IPS-15b (cell line): Measurements from ENCODE around the gene SRRM2.

Experiments used
- H3K27me3 ChIP-seq: one replicate; pipeline ENCODE4 v1.6.1; 2013; ENCODE audit warnings: low read length; ENCODE audit not compliant: control insufficient read depth, insufficient read depth
- H3K36me3 ChIP-seq: one replicate; pipeline ENCODE4 v1.6.1; 2013; ENCODE audit warnings: low read length; ENCODE audit not compliant: control insufficient read depth, insufficient read depth
- H3K4me1 ChIP-seq: one replicate; pipeline ENCODE4 v1.6.1; 2013; ENCODE audit warnings: mild to moderate bottlenecking, low read length; ENCODE audit not compliant: control insufficient read depth, insufficient read depth
- H3K4me3 ChIP-seq: one replicate; pipeline ENCODE4 v1.5.1; 2013; ENCODE audit warnings: low read depth, low read length
- H3K9ac ChIP-seq: one replicate; pipeline ENCODE4 v1.6.1; 2013; ENCODE audit warnings: low read depth, mild to moderate bottlenecking, low read length
- H3K9me3 ChIP-seq: one replicate; pipeline ENCODE4 v1.6.1; 2013; ENCODE audit warnings: mild to moderate bottlenecking, low read length; ENCODE audit not compliant: control insufficient read depth, insufficient read depth

Gene SRRM2

GRCh38 chr16:2745116-2745890 lies 7.1 kb upstream of the SRRM2 start:
- Histone ChIP-seq H3K4me3 (no peak overlapping the region), H3K9ac (no peak overlapping the region), H3K36me3 (peaks cover 2% of the 10 kb centered on the region), H3K27me3 (no peaks in the 10 kb centered on the region), H3K4me1 (no peaks in the 10 kb centered on the region), H3K9me3 (no peaks in the 10 kb centered on the region)

GRCh38 chr16:2745961-2746360 lies 6.5 kb upstream of the SRRM2 start:
- Histone ChIP-seq H3K9me3 (no peaks in the 10 kb centered on the region), H3K9ac (no peak overlapping the region), H3K4me1 (no peaks in the 10 kb centered on the region)

GRCh38 chr16:2748757-2749455 lies 3.5 kb upstream of the SRRM2 start:
- Histone ChIP-seq H3K36me3 (peaks cover 2% of the 10 kb centered on the region), H3K4me1 (no peaks in the 10 kb centered on the region), H3K9ac (no peak overlapping the region), H3K27me3 (no peaks in the 10 kb centered on the region), H3K9me3 (no peaks in the 10 kb centered on the region), H3K4me3 (no peak overlapping the region)

More at GRCh38 chr16:2745961-2746360, 6.5 kb upstream of the SRRM2 start:
- Histone ChIP-seq H3K36me3 (peaks cover 2% of the 10 kb centered on the region), H3K4me3 (no peak overlapping the region), H3K27me3 (no peaks in the 10 kb centered on the region)

- Histone ChIP-seq H3K36me3 (peaks cover 2% of the 10 kb centered on the region), H3K4me1 (peaks cover under 1% of the 10 kb centered on the region), H3K9me3 (no peaks in the 10 kb centered on the region), H3K4me3 (no peak overlapping the region), H3K9ac (no peak overlapping the region), H3K27me3 (no peaks in the 10 kb centered on the region)
Measured at GRCh38 chr16:2749476-2749875, 3.0 kb upstream of the SRRM2 start.

GRCh38 chr16:2749936-2750335 lies 2.5 kb upstream of the SRRM2 start:
- peaks cover 5% of the 10 kb centered on the region for H3K4me1 ChIP-seq
- H3K4me3 ChIP-seq = no peak overlapping the region
- H3K9me3 ChIP-seq = no peaks in the 10 kb centered on the region
- no peaks in the 10 kb centered on the region for H3K27me3 ChIP-seq
- peaks cover 2% of the 10 kb centered on the region for H3K36me3 ChIP-seq
- no peak overlapping the region for H3K9ac ChIP-seq

- peak overlapping the region; percentile 97 for H3K9ac ChIP-seq
- H3K27me3 ChIP-seq = no peaks in the 10 kb centered on the region
- peaks cover 15% of the 10 kb centered on the region for H3K4me1 ChIP-seq
- no peaks in the 10 kb centered on the region for H3K9me3 ChIP-seq
- H3K36me3 ChIP-seq = peaks cover 8% of the 10 kb centered on the region
- peak overlapping the region; percentile 88 for H3K4me3 ChIP-seq
Measured at GRCh38 chr16:2751577-2752034, 832 bp upstream of the SRRM2 start.

GRCh38 chr16:2752850-2753732 lies 653 bp downstream of the SRRM2 start:
- no peaks in the 10 kb centered on the region for H3K27me3 ChIP-seq
- peaks cover 15% of the 10 kb centered on the region for H3K4me1 ChIP-seq
- H3K9me3 ChIP-seq = no peaks in the 10 kb centered on the region
- H3K36me3 ChIP-seq = peaks cover 19% of the 10 kb centered on the region
- peak overlapping the region; percentile 97 for H3K9ac ChIP-seq
- H3K4me3 ChIP-seq = peak overlapping the region; percentile 88

- no peaks in the 10 kb centered on the region for H3K9me3 ChIP-seq
- H3K36me3 ChIP-seq = peaks cover 23% of the 10 kb centered on the region
- H3K4me3 ChIP-seq = peak overlapping the region; percentile 88
- H3K27me3 ChIP-seq = no peaks in the 10 kb centered on the region
- H3K9ac ChIP-seq = peak overlapping the region; percentile 93
- H3K4me1 ChIP-seq = peaks cover 15% of the 10 kb centered on the region
Measured at GRCh38 chr16:2753733-2754020, 1.2 kb downstream of the SRRM2 start.

GRCh38 chr16:2755158-2755557 lies 2.7 kb downstream of the SRRM2 start:
- Histone ChIP-seq H3K4me1 (peaks cover 15% of the 10 kb centered on the region), H3K27me3 (no peaks in the 10 kb centered on the region), H3K9ac (no peak overlapping the region), H3K36me3 (peaks cover 35% of the 10 kb centered on the region), H3K9me3 (no peaks in the 10 kb centered on the region), H3K4me3 (peak overlapping the region; percentile 88)

GRCh38 chr16:2756288-2757015 lies 4.0 kb downstream of the SRRM2 start:
- H3K27me3 ChIP-seq = no peaks in the 10 kb centered on the region
- H3K9ac ChIP-seq = no peak overlapping the region
- H3K9me3 ChIP-seq = no peaks in the 10 kb centered on the region
- peaks cover 47% of the 10 kb centered on the region for H3K36me3 ChIP-seq
- H3K4me3 ChIP-seq = no peak overlapping the region
- peaks cover 15% of the 10 kb centered on the region for H3K4me1 ChIP-seq

GRCh38 chr16:2757344-2757743 lies 4.9 kb downstream of the SRRM2 start:
- no peak overlapping the region for H3K4me3 ChIP-seq
- H3K9me3 ChIP-seq = peaks cover 3% of the 10 kb centered on the region
- H3K36me3 ChIP-seq = peaks cover 56% of the 10 kb centered on the region

More at GRCh38 chr16:2757344-2757743, 4.9 kb downstream of the SRRM2 start:
- H3K9ac ChIP-seq = no peak overlapping the region
- peaks cover 15% of the 10 kb centered on the region for H3K4me1 ChIP-seq
- H3K27me3 ChIP-seq = no peaks in the 10 kb centered on the region
